ENCODE results near the gene DNAJC19. TPM values are rescaled to one million over a fixed set of nuclear protein-coding genes. Genes with fewer than 3 reads are reported as not detected.

DNAJC19 gene
- total RNA-seq, 1 experiment from 2014 or later: 82.0 TPM

GRCh38 chr3:181017690-181018089 lies 28.2 kb upstream of the DNAJC19 start:
- Histone ChIP-seq H3K4me1 (ENCODE audit: insufficient read depth, low read length) (no peaks in the 10 kb centered on the region), H2BK120ac (ENCODE audit: low read depth, low read length, poor library complexity, severe bottlenecking) (no peak overlapping the region), H2BK5ac (ENCODE audit: insufficient read length, low read length) (no peak overlapping the region), H3K14ac (ENCODE audit: insufficient read depth, low read length) (no peak overlapping the region), H4K8ac (replicated peaks; ENCODE audit: insufficient read length, low read depth, low read length) (no peak overlapping the region), H3T11ph (ENCODE audit: low read length) (no peak overlapping the region), H3K9ac (ENCODE audit: extremely low read depth, insufficient read length, low read length) (no peak overlapping the region), H3K9me3 (ENCODE audit: control insufficient read depth, low read depth, low read length) (no peaks in the 10 kb centered on the region), H3K23me2 (ENCODE audit: insufficient read length, low read depth, low read length, poor library complexity, severe bottlenecking) (no peaks in the 10 kb centered on the region), H3K18ac (ENCODE audit: insufficient read length, low read depth, low read length) (no peak overlapping the region), H3K27me3 (ENCODE audit: insufficient read depth, low read length) (no peaks in the 10 kb centered on the region), H3K79me1 (ENCODE audit: insufficient read depth, low read depth, low read length, poor library complexity, severe bottlenecking) (no peaks in the 10 kb centered on the region), H4K91ac (ENCODE audit: insufficient read length, low read depth, low read length) (no peak overlapping the region), H3K4ac (ENCODE audit: low read depth, low read length) (no peak overlapping the region), H3K79me2 (ENCODE audit: insufficient read depth, low read length) (no peaks in the 10 kb centered on the region), H3K4me2 (ENCODE audit: insufficient read depth, insufficient read length, low read length) (no peak overlapping the region), H3K27ac (ENCODE audit: insufficient read length, low read depth, low read length) (no peak overlapping the region), H3K56ac (ENCODE audit: insufficient read length, low read depth, low read length) (no peak overlapping the region), H2BK20ac (ENCODE audit: low read depth, low read length, poor library complexity, severe bottlenecking) (no peak overlapping the region), H2AK5ac (ENCODE audit: insufficient read length, low read length) (no peak overlapping the region), H3K23ac (ENCODE audit: insufficient read length, low read depth, low read length) (no peak overlapping the region), H2BK12ac (ENCODE audit: insufficient read length, low read depth, low read length) (no peak overlapping the region), H2BK15ac (ENCODE audit: low read depth, low read length) (no peak overlapping the region), H4K20me1 (ENCODE audit: control insufficient read depth, insufficient read depth, insufficient read length) (no peaks in the 10 kb centered on the region), H2AFZ (ENCODE audit: low read length) (no peak overlapping the region), H4K5ac (ENCODE audit: insufficient read length, low read depth, low read length) (no peak overlapping the region)
- no peak for DNase-seq
- WGBS (ENCODE audit: extremely low coverage, insufficient read length, low lambda C conversion rate): no CpG with 5 or more reads among the region's 2 CpGs
- H3K27ac Mint-ChIP-seq: no peak overlapping the region
- H3K9me3 Mint-ChIP-seq: peaks cover 0 to 2% of the 10 kb centered on the region in 2 experiments; a peak in 2 of 5 replicates
- H3K4me3 Mint-ChIP-seq: no peak overlapping the region
- H3K36me3 Mint-ChIP-seq (ENCODE audit: insufficient read depth in 1 of 3, low read depth in 3 of 3): peaks cover 0 to under 1% (median 0%) of the 10 kb centered on the region in 3 experiments; a peak in 2 of 7 replicates
- no peak for TF ChIP-seq CTCF (conservative IDR thresholded peaks at IDR 0.05)
- no peaks in the 10 kb centered on the region for H3K4me1 Mint-ChIP-seq
- no peaks in the 10 kb centered on the region for H3K27me3 Mint-ChIP-seq (ENCODE audit: low read depth)
